Measurements from ENCODE around the gene C1QTNF6.
"Not testable (repeated sequence)": the region's sequence is repeated elsewhere in the genome, so short reads cannot be mapped to it uniquely, and the experiment has no call there.

The C1QTNF6 gene

GRCh38 chr22:37187891-37188761, at the start of gene C1QTNF6:
Gene C1QTNF6, minus strand, starts transcription at chr22:37188247. Its CDS starts 34 bp downstream, at chr22:37188213.
- no peaks in the 10 kb centered on the region for H3K36me3 ChIP-seq (ENCODE audit: control insufficient read depth, insufficient read depth, low read length)
- H3K4me1 ChIP-seq (ENCODE audit: control insufficient read depth, insufficient read depth, low read length), result peaks cover 29% of the 10 kb centered on the region
- peak within 1 kb of the TSS; percentile 27 for H3K27ac ChIP-seq (ENCODE audit: low read depth, low read length)
- peaks cover 11% of the 10 kb centered on the region for H3K9me3 ChIP-seq (ENCODE audit: control insufficient read depth, insufficient read depth, low read depth, low read length)
- H3K27me3 ChIP-seq (ENCODE audit: control insufficient read depth, insufficient read depth, low read length), result no peaks in the 10 kb centered on the region
- peak within 1 kb of the TSS; percentile 68 for H3K9ac ChIP-seq (ENCODE audit: low read length)
- peak within 1 kb of the TSS; percentile 57 for H3K4me3 ChIP-seq (ENCODE audit: low read depth, low read length)

- Histone ChIP-seq H3K36me3 (ENCODE audit: control insufficient read depth, insufficient read depth, low read length) (no peaks in the 10 kb centered on the region), H3K27me3 (ENCODE audit: control insufficient read depth, insufficient read depth, low read length) (no peaks in the 10 kb centered on the region), H3K4me3 (ENCODE audit: low read depth, low read length) (no peak overlapping the region), H3K9ac (ENCODE audit: low read length) (no peak overlapping the region), H3K27ac (ENCODE audit: low read depth, low read length) (no peak overlapping the region), H3K9me3 (ENCODE audit: control insufficient read depth, insufficient read depth, low read depth, low read length) (no peaks in the 10 kb centered on the region), H3K4me1 (ENCODE audit: control insufficient read depth, insufficient read depth, low read length) (peaks cover 14% of the 10 kb centered on the region; the same call in 1 of the 2 replicates)
These were observed 48.0 kb upstream of the C1QTNF6 start for GRCh38 chr22:37235897-37236607.

- H3K36me3 ChIP-seq (ENCODE audit: control insufficient read depth, insufficient read depth, low read length), result no peaks in the 10 kb centered on the region
- no peak overlapping the region for H3K9ac ChIP-seq (ENCODE audit: low read length)
- H3K27ac ChIP-seq (ENCODE audit: low read depth, low read length), result no peak overlapping the region
- no peaks in the 10 kb centered on the region for H3K9me3 ChIP-seq (ENCODE audit: control insufficient read depth, insufficient read depth, low read depth, low read length)
- H3K4me3 ChIP-seq (ENCODE audit: low read depth, low read length), result no peak overlapping the region
- H3K27me3 ChIP-seq (ENCODE audit: control insufficient read depth, insufficient read depth, low read length), result no peaks in the 10 kb centered on the region
- peaks cover 12% of the 10 kb centered on the region; the same call in 1 of the 2 replicates for H3K4me1 ChIP-seq (ENCODE audit: control insufficient read depth, insufficient read depth, low read length)
These were observed 47.0 kb upstream of the C1QTNF6 start for GRCh38 chr22:37234736-37235711.

GRCh38 chr22:37233751-37234631, 45.9 kb upstream of the C1QTNF6 start:
- no peaks in the 10 kb centered on the region for H3K9me3 ChIP-seq (ENCODE audit: control insufficient read depth, insufficient read depth, low read depth, low read length)
- H3K9ac ChIP-seq (ENCODE audit: low read length), result no peak overlapping the region
- H3K36me3 ChIP-seq (ENCODE audit: control insufficient read depth, insufficient read depth, low read length), result no peaks in the 10 kb centered on the region
- H3K27me3 ChIP-seq (ENCODE audit: control insufficient read depth, insufficient read depth, low read length), result no peaks in the 10 kb centered on the region
- H3K27ac ChIP-seq (ENCODE audit: low read depth, low read length), result no peak overlapping the region
- no peak overlapping the region for H3K4me3 ChIP-seq (ENCODE audit: low read depth, low read length)
- peaks cover 12% of the 10 kb centered on the region; the same call in 1 of the 2 replicates for H3K4me1 ChIP-seq (ENCODE audit: control insufficient read depth, insufficient read depth, low read length)

DNA sequence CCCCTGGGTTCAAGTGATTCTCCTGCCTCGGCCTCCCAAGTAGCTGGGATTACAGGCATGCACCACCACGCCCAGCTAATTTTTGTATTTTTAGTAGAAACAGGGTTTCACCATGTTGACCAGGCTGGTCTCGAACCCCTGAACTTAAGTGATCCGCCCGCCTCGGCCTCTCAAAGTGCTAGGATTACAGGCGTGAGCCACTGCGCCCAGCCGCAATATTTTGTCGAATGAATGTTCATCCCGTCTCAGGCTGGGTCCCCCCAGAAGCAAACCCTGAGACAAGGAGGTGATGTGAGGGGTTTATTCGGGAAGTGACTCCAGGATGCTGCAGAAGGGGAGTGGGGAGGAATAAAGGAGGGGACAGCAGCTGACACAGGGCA, 45.3 kb upstream of the C1QTNF6 start:
- not testable (repeated sequence) for H3K9me3 ChIP-seq (ENCODE audit: control insufficient read depth, insufficient read depth, low read depth, low read length); H3K4me3 ChIP-seq (ENCODE audit: low read depth, low read length); H3K9ac ChIP-seq (ENCODE audit: low read length); H3K27ac ChIP-seq (ENCODE audit: low read depth, low read length); H3K27me3 ChIP-seq (ENCODE audit: control insufficient read depth, insufficient read depth, low read length); H3K36me3 ChIP-seq (ENCODE audit: control insufficient read depth, insufficient read depth, low read length)
- H3K4me1 ChIP-seq (ENCODE audit: control insufficient read depth, insufficient read depth, low read length), result peaks cover 12% of the 10 kb centered on the region; the same call in 1 of the 2 replicates

DNA sequence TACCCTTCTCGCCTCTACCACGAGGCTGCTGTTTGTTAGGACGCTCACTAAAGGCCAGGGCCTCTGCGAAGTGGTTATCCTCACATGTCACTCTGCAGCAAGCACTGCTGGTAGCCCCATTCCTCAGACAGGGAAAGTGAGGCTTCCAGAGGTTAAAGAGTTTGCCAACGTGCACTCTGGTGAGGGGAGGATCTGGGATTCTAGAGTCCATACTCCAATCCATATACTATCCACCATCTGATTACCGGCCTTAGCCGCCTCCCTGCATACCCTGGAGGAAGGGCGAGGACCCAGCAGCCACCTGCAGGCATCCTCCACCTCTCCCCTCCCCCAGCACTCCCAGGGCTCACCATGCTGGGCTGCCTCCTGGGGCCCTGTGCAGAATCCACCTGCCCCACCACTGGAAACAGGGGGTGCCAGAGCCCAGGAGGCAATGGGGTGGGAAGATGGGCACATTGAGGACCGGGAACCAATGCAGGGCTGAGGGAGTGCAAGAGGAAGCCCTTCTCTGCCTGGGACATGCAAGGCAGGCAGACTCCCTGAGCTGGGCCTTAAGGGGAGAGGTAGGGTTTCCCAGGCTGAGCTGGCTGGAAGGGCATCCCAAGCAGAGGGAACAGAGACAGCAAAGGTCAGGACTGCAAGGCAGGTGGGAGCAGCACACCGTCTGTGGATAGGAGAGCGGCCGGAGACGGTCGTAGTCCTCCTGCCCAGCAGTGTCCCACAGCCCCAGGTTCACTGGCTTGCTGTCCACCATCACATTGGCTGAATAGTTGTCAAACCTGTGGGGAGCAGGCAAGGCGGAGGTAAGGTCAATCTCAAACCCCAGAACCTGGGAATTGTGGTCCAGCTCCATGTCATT, 44.3 kb upstream of the C1QTNF6 start:
- no peaks in the 10 kb centered on the region for H3K36me3 ChIP-seq (ENCODE audit: control insufficient read depth, insufficient read depth, low read length)

GRCh38 chr22:37231406-37232139, 43.5 kb upstream of the C1QTNF6 start:
- Histone ChIP-seq H3K9ac (ENCODE audit: low read length) (no peak overlapping the region), H3K27me3 (ENCODE audit: control insufficient read depth, insufficient read depth, low read length) (no peaks in the 10 kb centered on the region), H3K36me3 (ENCODE audit: control insufficient read depth, insufficient read depth, low read length) (no peaks in the 10 kb centered on the region), H3K4me1 (ENCODE audit: control insufficient read depth, insufficient read depth, low read length) (peaks cover 3% of the 10 kb centered on the region; the same call in 1 of the 2 replicates), H3K9me3 (ENCODE audit: control insufficient read depth, insufficient read depth, low read depth, low read length) (no peaks in the 10 kb centered on the region), H3K4me3 (ENCODE audit: low read depth, low read length) (no peak overlapping the region), H3K27ac (ENCODE audit: low read depth, low read length) (no peak overlapping the region)

More for the DNA sequence above, 44.3 kb upstream of the C1QTNF6 start:
- peaks cover 6% of the 10 kb centered on the region; the same call in 1 of the 2 replicates for H3K4me1 ChIP-seq (ENCODE audit: control insufficient read depth, insufficient read depth, low read length)
- no peaks in the 10 kb centered on the region for H3K9me3 ChIP-seq (ENCODE audit: control insufficient read depth, insufficient read depth, low read depth, low read length)
- H3K9ac ChIP-seq (ENCODE audit: low read length), result no peak overlapping the region
- H3K4me3 ChIP-seq (ENCODE audit: low read depth, low read length), result no peak overlapping the region
- no peak overlapping the region for H3K27ac ChIP-seq (ENCODE audit: low read depth, low read length)
- H3K27me3 ChIP-seq (ENCODE audit: control insufficient read depth, insufficient read depth, low read length), result no peaks in the 10 kb centered on the region

GRCh38 chr22:37230673-37231405, 42.8 kb upstream of the C1QTNF6 start:
- Histone ChIP-seq H3K9ac (ENCODE audit: low read length) (no peak overlapping the region), H3K4me1 (ENCODE audit: control insufficient read depth, insufficient read depth, low read length) (peaks cover 3% of the 10 kb centered on the region; the same call in 1 of the 2 replicates), H3K36me3 (ENCODE audit: control insufficient read depth, insufficient read depth, low read length) (no peaks in the 10 kb centered on the region), H3K9me3 (ENCODE audit: control insufficient read depth, insufficient read depth, low read depth, low read length) (no peaks in the 10 kb centered on the region), H3K4me3 (ENCODE audit: low read depth, low read length) (no peak overlapping the region), H3K27ac (ENCODE audit: low read depth, low read length) (no peak overlapping the region), H3K27me3 (ENCODE audit: control insufficient read depth, insufficient read depth, low read length) (no peaks in the 10 kb centered on the region)

All from HUES6 (cell line).